ENCODE data around the gene RAB17. TPM values are rescaled to one million over a fixed set of nuclear protein-coding genes. Genes with fewer than 3 reads are reported as not detected.

The RAB17 gene
- total and polyA plus RNA-seq, 2 of the 8 experiments (the other 6 are each of a cell fraction or from before 2014, with no cell fraction given), result 42.6 to 83.4 TPM

DNA sequence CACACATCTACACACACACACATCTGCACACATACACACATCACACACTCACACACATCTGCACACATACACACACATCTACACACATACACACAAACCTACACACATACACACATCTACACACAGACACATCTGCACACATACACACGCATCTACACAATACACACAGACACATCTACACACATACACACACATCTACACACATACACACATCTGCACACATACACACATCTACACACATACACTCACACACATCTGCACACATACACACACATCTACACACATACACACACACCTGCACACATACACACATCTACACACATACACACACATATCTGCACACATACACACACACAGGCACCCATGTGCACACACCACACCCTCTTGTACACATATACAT is 24.6 kb downstream of the RAB17 start:
- Histone ChIP-seq H3K27me3 (replicated peaks in 1 of 4; ENCODE audit: control insufficient read depth in 3 of 4, extremely low read depth in 1 of 4, insufficient read depth in 3 of 4, low read length in 3 of 4) (no peaks in the 10 kb centered on the region), H2BK12ac (ENCODE audit: low read depth, low read length) (peak overlapping the region; percentile 4; the same call in 1 of the 2 replicates), H2AK5ac (ENCODE audit: low read depth, low read length) (no peak overlapping the region), H3K23ac (ENCODE audit: insufficient read length) (no peak overlapping the region), H3K4me1 (replicated peaks in 1 of 4; ENCODE audit: control insufficient read depth in 3 of 4, insufficient read depth in 4 of 4, low read length in 3 of 4) (peaks cover 0 to 4% (median 0%) of the 10 kb centered on the region in 4 experiments; a peak in 2 of 7 replicates), H2BK120ac (replicated peaks; ENCODE audit: low read depth, low read length) (no peak overlapping the region), H3K4me3 (ENCODE audit: extremely low read depth in 1 of 4, insufficient read depth in 2 of 4, low read depth in 3 of 4, low read length in 4 of 4) (no peak overlapping the region), H3K4me2 (ENCODE audit: insufficient read depth in 1 of 2, low read depth in 2 of 2, low read length in 2 of 2) (no peak overlapping the region), H3K79me1 (ENCODE audit: low read depth, low read length) (no peaks in the 10 kb centered on the region), H3K23me2 (ENCODE audit: low read depth, low read length) (peaks cover 11% of the 10 kb centered on the region; the same call in 1 of the 2 replicates), H3K9ac (replicated peaks in 1 of 4; ENCODE audit: extremely low read depth in 1 of 4, low read depth in 3 of 4, low read length in 3 of 4) (no peak overlapping the region), H4K20me1 (replicated peaks in 1 of 2; ENCODE audit: control insufficient read depth in 1 of 2, insufficient read depth in 2 of 2, low read length in 2 of 2) (peaks cover 0 to 11% of the 10 kb centered on the region in 2 experiments), H4K91ac (replicated peaks; ENCODE audit: insufficient read length, low read length) (no peak overlapping the region), H2BK20ac (ENCODE audit: low read length) (no peak overlapping the region; the same call in 1 of the 2 replicates), H4K5ac (ENCODE audit: insufficient read length, low read depth, low read length) (no peak overlapping the region), H2AFZ (ENCODE audit: low read length) (no peak overlapping the region), H2BK5ac (ENCODE audit: low read depth, low read length) (0 out of 2 replicates have a peak overlapping the region, but pooled peaks have one; percentile 31), H4K8ac (ENCODE audit: extremely low read depth, insufficient read depth, low read length) (no peak overlapping the region), H3K27ac (ENCODE audit: low read depth, low read length) (no peak overlapping the region), H3K9me3 (ENCODE audit: insufficient read depth in 2 of 2, low read depth in 1 of 2, low read length in 1 of 2) (no peaks in the 10 kb centered on the region), H3K56ac (replicated peaks; ENCODE audit: insufficient read length, low read depth, low read length) (peak overlapping the region; percentile 99), H3K79me2 (ENCODE audit: control insufficient read depth in 1 of 2, insufficient read depth in 2 of 2, low read length in 2 of 2) (no peaks in the 10 kb centered on the region), H2BK15ac (ENCODE audit: low read length) (0 out of 2 replicates have a peak overlapping the region, but pooled peaks have one; percentile 9), H3K4ac (replicated peaks; ENCODE audit: insufficient read length, low read depth, low read length) (no peak overlapping the region), H3K14ac (ENCODE audit: insufficient read length) (no peak overlapping the region), H3K18ac (ENCODE audit: extremely low read depth, low read length) (no peak overlapping the region), H3K36me3 (ENCODE audit: control insufficient read depth in 2 of 4, insufficient read depth in 4 of 4, low read length in 3 of 4) (no peaks in the 10 kb centered on the region)
- POLR2A ChIA-PET (ENCODE audit: partially characterized antibody), result no interaction called here
- 96% methylated on average over 1 of the region's 1 CpG; no CpG with 5 or more reads in 1 of the 2 experiments for WGBS, 2 experiments (ENCODE audit: extremely low coverage in 1 of 2, insufficient coverage in 1 of 2, insufficient read length in 1 of 2, insufficient replicate concordance in 2 of 2, low coverage in 1 of 2, low lambda C conversion rate in 2 of 2, missing lambda C conversion rate in 1 of 2)
- DNase-seq (ENCODE audit: low read depth in 1 of 2, low spot score in 2 of 2), result no peak
- peak; percentile 63 for FAIRE-seq
- CTCF ChIA-PET (ENCODE audit: partially characterized antibody), result interaction anchor here (0.8 kb wide), 1 partner anchor 79 kb away, joined by 4 read pairs; the partner anchor contains the start of gene MLPH
- TF ChIP-seq SIRT6 (IDR thresholded peaks at IDR 0.05; ENCODE audit: low read length) (no peak), NRF1 (IDR thresholded peaks at IDR 0.05; ENCODE audit: low read depth, low read length) (no peak), KDM4A (IDR thresholded peaks at IDR 0.05; ENCODE audit: low read depth, low read length, severe bottlenecking) (no peak), BACH1 (IDR thresholded peaks at IDR 0.05; ENCODE audit: low read length) (no peak), KDM1A (IDR thresholded peaks at IDR 0.05; ENCODE audit: borderline replicate concordance, low read length) (no peak), TBP (IDR thresholded peaks at IDR 0.05; ENCODE audit: low read depth, low read length) (no peak), YY1 (IDR thresholded peaks at IDR 0.05; ENCODE audit: low read depth, low read length) (no peak), CTBP2 (IDR thresholded peaks at IDR 0.05; ENCODE audit: borderline replicate concordance, insufficient read depth, insufficient read length, low read length) (no peak), CBX8 (IDR thresholded peaks at IDR 0.05; ENCODE audit: borderline replicate concordance, low read depth, low read length) (no peak), PHF8 (conservative IDR thresholded peaks at IDR 0.05; ENCODE audit: low read depth, low read length) (no peak)
- TF ChIP-seq, protein P1, sequence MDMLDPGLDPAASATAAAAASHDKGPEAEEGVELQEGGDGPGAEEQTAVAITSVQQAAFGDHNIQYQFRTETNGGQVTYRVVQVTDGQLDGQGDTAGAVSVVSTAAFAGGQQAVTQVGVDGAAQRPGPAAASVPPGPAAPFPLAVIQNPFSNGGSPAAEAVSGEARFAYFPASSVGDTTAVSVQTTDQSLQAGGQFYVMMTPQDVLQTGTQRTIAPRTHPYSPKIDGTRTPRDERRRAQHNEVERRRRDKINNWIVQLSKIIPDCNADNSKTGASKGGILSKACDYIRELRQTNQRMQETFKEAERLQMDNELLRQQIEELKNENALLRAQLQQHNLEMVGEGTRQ (IDR thresholded peaks at IDR 0.05; ENCODE audit: low read length), result no peak
- TF ChIP-seq, protein P2, sequence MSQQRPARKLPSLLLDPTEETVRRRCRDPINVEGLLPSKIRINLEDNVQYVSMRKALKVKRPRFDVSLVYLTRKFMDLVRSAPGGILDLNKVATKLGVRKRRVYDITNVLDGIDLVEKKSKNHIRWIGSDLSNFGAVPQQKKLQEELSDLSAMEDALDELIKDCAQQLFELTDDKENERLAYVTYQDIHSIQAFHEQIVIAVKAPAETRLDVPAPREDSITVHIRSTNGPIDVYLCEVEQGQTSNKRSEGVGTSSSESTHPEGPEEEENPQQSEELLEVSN (IDR thresholded peaks at IDR 0.05), result no peak

Data from H1 (cell line).